ENCODE data around the gene LPCAT3.

LPCAT3 gene

DNA sequence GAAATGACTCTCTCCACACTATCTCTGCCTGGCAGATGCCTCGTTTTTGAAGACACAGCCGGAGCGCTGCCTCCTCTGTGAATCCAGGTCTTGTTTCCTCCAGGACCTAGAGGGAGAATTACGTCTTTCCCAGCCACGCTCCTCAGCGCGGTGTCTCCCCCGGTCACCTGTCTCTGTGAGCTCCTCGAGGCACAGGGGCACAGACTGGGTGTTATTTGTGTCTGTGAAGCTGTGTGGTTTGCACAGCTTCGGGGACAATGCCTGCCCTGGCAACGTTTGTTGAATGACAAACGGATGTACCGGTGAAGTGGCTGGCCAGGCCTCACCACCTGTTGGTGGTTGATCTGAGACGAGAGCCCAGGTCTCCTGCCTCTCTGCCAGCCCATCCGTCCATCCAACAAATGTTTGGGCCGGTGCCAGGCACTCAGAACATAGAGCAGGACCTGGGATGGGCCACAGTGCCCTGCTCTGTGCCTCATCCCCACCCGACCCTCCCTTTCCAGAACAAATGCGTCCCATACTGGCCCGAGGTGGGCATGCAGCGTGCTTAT, 61.0 kb downstream of the LPCAT3 start:
- Histone ChIP-seq H3K4me1 (peaks cover 19% of the 10 kb centered on the region), H2AFZ (peak overlapping the region; percentile 25), H3K27me3 (ENCODE audit: control insufficient read depth, insufficient read depth, low read length) (no peaks in the 10 kb centered on the region), H3K4me2 (ENCODE audit: low read length) (no peak overlapping the region), H3K27ac (peak overlapping the region; percentile 74), H3K9me3 (ENCODE audit: control insufficient read depth, low read length) (no peaks in the 10 kb centered on the region), H3K79me2 (no peaks in the 10 kb centered on the region), H3K4me3 (ENCODE audit: low read depth, low read length) (no peak overlapping the region), H3K36me3 (ENCODE audit: control insufficient read depth, insufficient read depth, low read length) (no peaks in the 10 kb centered on the region), H3K9ac (no peak overlapping the region)
- TF ChIP-seq, protein P1, sequence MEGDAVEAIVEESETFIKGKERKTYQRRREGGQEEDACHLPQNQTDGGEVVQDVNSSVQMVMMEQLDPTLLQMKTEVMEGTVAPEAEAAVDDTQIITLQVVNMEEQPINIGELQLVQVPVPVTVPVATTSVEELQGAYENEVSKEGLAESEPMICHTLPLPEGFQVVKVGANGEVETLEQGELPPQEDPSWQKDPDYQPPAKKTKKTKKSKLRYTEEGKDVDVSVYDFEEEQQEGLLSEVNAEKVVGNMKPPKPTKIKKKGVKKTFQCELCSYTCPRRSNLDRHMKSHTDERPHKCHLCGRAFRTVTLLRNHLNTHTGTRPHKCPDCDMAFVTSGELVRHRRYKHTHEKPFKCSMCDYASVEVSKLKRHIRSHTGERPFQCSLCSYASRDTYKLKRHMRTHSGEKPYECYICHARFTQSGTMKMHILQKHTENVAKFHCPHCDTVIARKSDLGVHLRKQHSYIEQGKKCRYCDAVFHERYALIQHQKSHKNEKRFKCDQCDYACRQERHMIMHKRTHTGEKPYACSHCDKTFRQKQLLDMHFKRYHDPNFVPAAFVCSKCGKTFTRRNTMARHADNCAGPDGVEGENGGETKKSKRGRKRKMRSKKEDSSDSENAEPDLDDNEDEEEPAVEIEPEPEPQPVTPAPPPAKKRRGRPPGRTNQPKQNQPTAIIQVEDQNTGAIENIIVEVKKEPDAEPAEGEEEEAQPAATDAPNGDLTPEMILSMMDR (IDR thresholded peaks at IDR 0.05) = no peak

DNA sequence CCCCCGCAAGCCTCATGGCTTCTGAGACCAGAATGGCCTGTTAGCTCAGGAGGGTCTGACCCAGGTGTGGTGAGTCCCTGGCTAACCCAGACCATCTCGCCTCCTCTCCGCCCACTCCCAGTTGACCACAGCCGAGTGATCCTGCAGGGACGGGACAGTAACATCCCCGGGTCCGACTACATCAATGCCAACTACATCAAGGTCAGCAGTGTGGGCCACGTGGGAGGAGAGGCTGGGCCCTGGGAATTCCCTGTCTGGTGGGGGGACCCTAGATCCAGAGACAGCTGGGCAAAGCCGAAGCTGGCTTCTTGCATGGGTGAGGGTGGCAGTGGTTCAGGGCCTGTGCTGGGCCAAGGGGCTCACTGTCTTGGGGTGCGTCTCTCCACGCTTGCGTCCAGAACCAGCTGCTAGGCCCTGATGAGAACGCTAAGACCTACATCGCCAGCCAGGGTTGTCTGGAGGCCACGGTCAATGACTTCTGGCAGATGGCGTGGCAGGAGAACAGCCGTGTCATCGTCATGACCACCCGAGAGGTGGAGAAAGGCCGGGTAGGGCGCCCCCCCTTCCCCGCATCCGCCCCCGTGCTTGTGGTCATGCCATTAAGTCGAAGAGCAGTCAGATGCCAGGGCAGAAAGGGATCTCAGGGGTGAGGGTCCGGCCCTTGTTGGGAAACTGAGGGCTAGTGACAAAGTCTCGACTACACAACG, 62.1 kb downstream of the LPCAT3 start:
- Histone ChIP-seq H2AFZ (no peak overlapping the region), H3K27ac (peak overlapping the region; percentile 74), H3K4me1 (peaks cover 13% of the 10 kb centered on the region), H3K4me2 (ENCODE audit: low read length) (no peak overlapping the region), H3K4me3 (ENCODE audit: low read depth, low read length) (no peak overlapping the region), H3K79me2 (no peaks in the 10 kb centered on the region), H3K36me3 (ENCODE audit: control insufficient read depth, insufficient read depth, low read length) (no peaks in the 10 kb centered on the region), H3K9ac (no peak overlapping the region), H3K27me3 (ENCODE audit: control insufficient read depth, insufficient read depth, low read length) (no peaks in the 10 kb centered on the region), H3K9me3 (ENCODE audit: control insufficient read depth, low read length) (no peaks in the 10 kb centered on the region)
- TF ChIP-seq, protein P1 (IDR thresholded peaks at IDR 0.05) = no peak

DNA sequence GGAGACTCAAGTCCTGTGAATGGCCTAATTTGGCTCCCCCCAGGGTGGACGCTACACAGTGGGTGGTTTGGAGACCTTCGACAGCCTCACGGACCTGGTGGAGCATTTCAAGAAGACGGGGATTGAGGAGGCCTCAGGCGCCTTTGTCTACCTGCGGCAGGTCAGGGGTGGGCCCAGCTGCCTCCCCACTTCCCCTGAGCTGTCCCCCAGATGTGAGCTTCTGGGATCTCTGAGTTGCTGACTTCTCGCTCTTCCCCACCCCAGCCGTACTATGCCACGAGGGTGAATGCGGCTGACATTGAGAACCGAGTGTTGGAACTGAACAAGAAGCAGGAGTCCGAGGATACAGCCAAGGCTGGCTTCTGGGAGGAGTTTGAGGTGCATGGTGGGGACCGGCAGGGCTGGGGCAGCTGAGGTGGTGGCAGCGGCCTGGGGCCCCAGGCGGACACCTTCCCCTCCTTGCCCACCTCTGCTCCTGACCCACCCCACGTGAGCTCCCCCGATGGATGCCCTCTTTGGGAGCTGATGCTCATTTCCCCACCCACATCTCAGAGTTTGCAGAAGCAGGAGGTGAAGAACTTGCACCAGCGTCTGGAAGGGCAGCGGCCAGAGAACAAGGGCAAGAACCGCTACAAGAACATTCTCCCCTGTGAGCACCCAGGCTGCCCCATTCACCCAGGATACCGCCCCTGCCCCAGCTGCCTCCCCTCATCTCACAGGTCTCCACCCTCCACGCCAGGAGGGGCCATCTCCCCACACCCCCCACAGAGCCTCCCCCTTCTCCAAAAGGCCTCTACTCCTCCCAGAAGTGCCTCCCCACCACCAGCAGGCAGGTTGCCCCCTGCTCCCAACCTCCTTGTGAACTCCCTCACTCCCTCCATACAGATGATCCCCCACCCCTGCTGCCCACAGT, 62.9 kb downstream of the LPCAT3 start:
- no peak overlapping the region for H3K4me2 ChIP-seq (ENCODE audit: low read length)
- no peak overlapping the region for H3K9ac ChIP-seq
- no peaks in the 10 kb centered on the region for H3K9me3 ChIP-seq (ENCODE audit: control insufficient read depth, low read length)
- H3K4me3 ChIP-seq (ENCODE audit: low read depth, low read length) = no peak overlapping the region
- H3K4me1 ChIP-seq = peaks cover 13% of the 10 kb centered on the region
- no peaks in the 10 kb centered on the region for H3K27me3 ChIP-seq (ENCODE audit: control insufficient read depth, insufficient read depth, low read length)
- no peak overlapping the region for H3K27ac ChIP-seq
- TF ChIP-seq, protein P1 (IDR thresholded peaks at IDR 0.05) = no peak
- H3K36me3 ChIP-seq (ENCODE audit: control insufficient read depth, insufficient read depth, low read length) = no peaks in the 10 kb centered on the region
- H3K79me2 ChIP-seq = no peaks in the 10 kb centered on the region
- H2AFZ ChIP-seq = no peak overlapping the region

DNA sequence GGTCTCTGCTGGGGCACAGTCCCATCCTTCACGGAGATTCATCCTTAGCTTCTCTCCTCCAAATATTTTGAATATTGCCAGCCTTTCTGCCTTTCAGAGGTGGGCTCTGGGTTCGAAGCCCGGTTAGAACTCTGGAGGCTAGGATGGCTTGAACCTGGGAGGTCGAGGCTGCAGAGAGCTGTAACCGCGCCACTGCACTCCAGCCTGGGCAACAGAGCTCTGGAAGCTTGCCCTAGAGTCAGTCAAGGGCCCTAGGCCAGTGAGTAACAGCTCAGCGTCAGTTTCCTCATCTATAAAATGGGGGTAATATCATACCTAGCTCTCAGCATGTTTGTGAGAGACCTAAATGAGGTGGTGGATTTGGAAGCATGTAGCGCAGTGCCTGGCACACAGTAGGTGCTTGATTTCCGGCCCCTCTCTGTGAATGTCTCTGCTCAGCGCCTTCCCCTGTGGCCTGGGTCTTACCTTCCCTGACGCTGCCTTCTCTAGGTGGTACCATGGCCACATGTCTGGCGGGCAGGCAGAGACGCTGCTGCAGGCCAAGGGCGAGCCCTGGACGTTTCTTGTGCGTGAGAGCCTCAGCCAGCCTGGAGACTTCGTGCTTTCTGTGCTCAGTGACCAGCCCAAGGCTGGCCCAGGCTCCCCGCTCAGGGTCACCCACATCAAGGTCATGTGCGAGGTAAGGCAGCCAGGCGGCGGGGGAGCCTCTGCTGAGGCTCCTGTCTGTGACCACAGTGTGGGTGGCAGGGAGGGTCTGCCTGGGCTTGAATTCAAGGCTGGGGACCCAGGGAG, 63.8 kb downstream of the LPCAT3 start:
- Histone ChIP-seq H3K9ac (no peak overlapping the region), H3K79me2 (no peaks in the 10 kb centered on the region), H3K4me2 (ENCODE audit: low read length) (no peak overlapping the region), H3K4me3 (ENCODE audit: low read depth, low read length) (no peak overlapping the region), H3K4me1 (peaks cover 13% of the 10 kb centered on the region), H3K9me3 (ENCODE audit: control insufficient read depth, low read length) (no peaks in the 10 kb centered on the region), H3K27ac (peak overlapping the region; percentile 49), H3K27me3 (ENCODE audit: control insufficient read depth, insufficient read depth, low read length) (no peaks in the 10 kb centered on the region), H3K36me3 (ENCODE audit: control insufficient read depth, insufficient read depth, low read length) (no peaks in the 10 kb centered on the region), H2AFZ (no peak overlapping the region)
- TF ChIP-seq, protein P1 (IDR thresholded peaks at IDR 0.05) = no peak
